Metanephros (tissue), 2 donors: ENCODE measurements around the gene WNK3. TPM values are rescaled to one million over a fixed set of nuclear protein-coding genes. Genes with fewer than 3 reads are reported as not detected.

Experiments
- small RNA-seq: library from RNA; depleted of rRNA; stranded (forward); fragments of <200 nt; gene quantifications from one replicate; pipeline ENCODE3, GENCODE V24; 2014; ENCODE audit warnings: low replicate concordance
- total RNA-seq: library from RNA; depleted of rRNA; stranded (reverse); fragments of >200 nt; gene quantifications from one replicate; pipeline ENCODE4 v1.2.3, GENCODE V29; 2014

Gene WNK3
- total RNA-seq, result 6.3 TPM

DNA sequence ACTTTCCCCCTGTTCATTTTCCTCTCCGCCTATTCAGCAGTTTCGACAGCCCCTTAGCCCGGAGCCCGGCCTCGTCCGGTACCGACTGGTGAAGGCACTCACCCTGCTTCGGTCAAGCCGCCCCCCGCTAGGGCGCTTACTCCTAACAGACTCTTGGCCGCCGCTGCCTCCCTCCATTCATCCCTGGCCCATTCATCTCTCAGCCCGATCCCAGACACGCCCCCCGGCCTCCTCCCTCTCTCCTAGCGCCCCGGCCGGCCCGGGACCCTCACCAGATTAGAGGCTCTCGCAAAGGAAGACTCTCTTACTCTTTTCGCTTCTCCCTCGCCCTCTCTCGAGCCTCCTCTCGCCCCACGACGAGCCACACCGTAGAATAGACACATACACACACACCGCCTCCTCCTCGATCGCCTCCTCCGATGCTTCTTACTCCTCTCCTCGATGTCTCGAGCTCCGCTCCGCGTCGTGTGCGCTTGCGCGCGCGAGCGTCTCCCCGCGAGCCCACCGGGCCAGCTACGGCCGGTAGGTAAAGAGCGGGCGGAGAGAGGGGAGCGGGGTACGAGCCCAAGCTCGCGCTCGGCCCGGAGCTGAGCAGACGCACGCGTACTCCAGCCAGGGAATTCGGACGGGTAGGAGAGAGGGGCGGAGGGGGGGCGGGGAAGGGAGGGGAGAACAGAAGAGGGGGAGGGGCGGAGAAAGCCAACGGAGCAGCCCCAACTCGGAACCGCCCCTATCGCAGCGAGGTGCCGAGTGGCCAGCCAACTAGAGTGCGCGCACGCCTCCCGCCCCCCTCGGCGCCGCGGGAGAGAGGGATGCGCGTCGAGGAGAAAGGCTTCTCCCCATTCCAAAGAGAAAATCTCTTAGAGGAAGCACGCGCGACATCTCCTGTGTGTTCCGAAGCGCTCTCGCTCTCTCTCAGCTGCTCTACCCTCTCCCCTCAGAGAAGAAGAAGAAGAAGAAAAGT is at the start of gene WNK3:
TSS of gene WNK3 (minus strand) at position 633 of the 964 bp plus-strand sequence.

DNA sequence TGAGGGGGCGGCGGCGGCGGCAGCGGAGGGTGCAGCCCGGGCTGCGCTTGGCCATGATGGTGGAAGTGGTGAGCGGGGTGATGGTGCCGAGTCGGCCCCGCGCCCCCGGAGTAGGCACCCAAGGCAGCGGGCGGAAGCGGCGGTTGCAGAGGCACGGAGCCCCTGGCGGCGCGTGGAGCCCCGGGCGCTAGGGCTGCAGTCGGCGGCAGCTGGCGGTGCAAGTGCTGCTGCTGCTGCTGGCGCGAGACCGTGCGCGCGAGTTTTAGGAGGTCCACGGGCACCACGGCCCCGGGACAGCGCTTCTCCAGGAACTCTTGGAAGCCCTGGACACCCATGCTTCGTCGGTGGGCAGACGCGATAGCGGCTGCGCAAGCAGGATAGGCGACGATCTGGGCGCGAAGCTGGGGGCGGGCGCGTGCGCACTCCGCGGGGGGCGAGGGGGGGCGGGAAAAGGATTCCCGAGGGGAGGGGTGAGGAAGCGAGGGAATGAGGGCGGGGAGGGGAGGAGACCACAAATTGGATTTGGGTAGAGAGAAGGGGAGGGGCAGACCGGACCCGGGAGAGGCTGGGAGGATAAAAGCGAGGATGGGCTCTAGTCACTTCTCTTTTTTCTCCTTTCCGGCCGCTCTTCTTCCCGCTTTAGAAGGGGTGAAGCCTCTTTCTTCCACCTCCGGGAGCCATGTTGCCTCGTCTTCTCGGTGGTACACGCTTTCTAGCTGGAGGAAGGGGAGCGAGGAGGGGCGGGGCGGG is 174.8 kb downstream of the WNK3 start, which contains the start of gene FAM120C:
TSS of gene FAM120C (minus strand) at position 391 of the 750 bp plus-strand sequence. CDS start at position 335, 56 bp downstream.

Small RNA genes lying within 50 kb of the gene (small RNA-seq; reads per million reads assigned to genes)
- gene AL589872.1, result not detected
- gene RNU6-434P, result not detected

Other genes starting within 250 kb of the WNK3 start
- 12.5 TPM for gene FAM120C, start 174.8 kb downstream of the WNK3 start, total RNA-seq
- 19.2 TPM for gene TSR2, start 82.4 kb upstream of the WNK3 start, total RNA-seq
- 15.0 TPM for gene FGD1, start 138.2 kb upstream of the WNK3 start, total RNA-seq
- gene GNL3L, start 172.2 kb upstream of the WNK3 start, total RNA-seq, result 32.6 TPM